ENCODE results near the gene TBXAS1. TPM values are rescaled to one million over a fixed set of nuclear protein-coding genes. Genes with fewer than 3 reads are reported as not detected.
A peak's percentile ranks its signal among the peaks of the same experiment; 100 is the strongest.

Gene TBXAS1
- total RNA-seq, 2 donors from 2014 or later: 12.0 to 17.0 TPM

GRCh38 chr7:139848274-139848673 lies 19.2 kb downstream of the TBXAS1 start:
- Histone ChIP-seq H3K9ac (ENCODE audit: low read depth in 2 of 2, low read length in 2 of 2) (no peak overlapping the region), H3K36me3 (no peaks in the 10 kb centered on the region), H3K27me3 (no peaks in the 10 kb centered on the region), H3K27ac (no peak overlapping the region), H3K9me3 (no peaks in the 10 kb centered on the region), H3K4me1 (peaks cover 4% of the 10 kb centered on the region), H3K4me3 (no peak overlapping the region)
- TF ChIP-seq CTCF (IDR thresholded peaks at IDR 0.05): no peak
- no peak for DNase-seq
- intact Hi-C loops (cut with DNase I): no loop called here

- Histone ChIP-seq H3K27ac (no peak overlapping the region), H3K4me1 (peaks cover 8% of the 10 kb centered on the region), H3K27me3 (no peaks in the 10 kb centered on the region), H3K4me3 (no peak overlapping the region), H3K36me3 (no peaks in the 10 kb centered on the region), H3K9ac (ENCODE audit: low read depth in 2 of 2, low read length in 2 of 2) (no peak overlapping the region), H3K9me3 (no peaks in the 10 kb centered on the region)
- no peak for DNase-seq
- TF ChIP-seq CTCF (IDR thresholded peaks at IDR 0.05): no peak
- intact Hi-C loops (cut with DNase I): no loop called here
Measured at GRCh38 chr7:139850906-139851305, 21.8 kb downstream of the TBXAS1 start.

- Histone ChIP-seq H3K27ac (no peak overlapping the region), H3K9me3 (no peaks in the 10 kb centered on the region), H3K4me3 (no peak overlapping the region), H3K9ac (ENCODE audit: low read depth in 2 of 2, low read length in 2 of 2) (no peak overlapping the region), H3K27me3 (no peaks in the 10 kb centered on the region), H3K36me3 (no peaks in the 10 kb centered on the region), H3K4me1 (peaks cover 8% of the 10 kb centered on the region)
- DNase-seq: peak; percentile 7
- intact Hi-C loops (cut with DNase I): no loop called here
- no peak for TF ChIP-seq CTCF (IDR thresholded peaks at IDR 0.05)
Measured at GRCh38 chr7:139851770-139852481, 22.9 kb downstream of the TBXAS1 start.

GRCh38 chr7:139852482-139852845 lies 23.4 kb downstream of the TBXAS1 start:
- TF ChIP-seq CTCF (IDR thresholded peaks at IDR 0.05): no peak
- DNase-seq: no peak
- Histone ChIP-seq H3K9me3 (no peaks in the 10 kb centered on the region), H3K4me1 (peaks cover 8% of the 10 kb centered on the region), H3K9ac (ENCODE audit: low read depth in 2 of 2, low read length in 2 of 2) (no peak overlapping the region), H3K27me3 (no peaks in the 10 kb centered on the region), H3K36me3 (no peaks in the 10 kb centered on the region), H3K27ac (no peak overlapping the region), H3K4me3 (no peak overlapping the region)
- intact Hi-C loops (cut with DNase I): no loop called here

- DNase-seq: peak; percentile 18
- Histone ChIP-seq H3K4me1 (peaks cover 8% of the 10 kb centered on the region), H3K36me3 (no peaks in the 10 kb centered on the region), H3K4me3 (no peak overlapping the region), H3K27ac (peak overlapping the region; percentile 45), H3K27me3 (no peaks in the 10 kb centered on the region), H3K9me3 (no peaks in the 10 kb centered on the region), H3K9ac (ENCODE audit: low read depth in 2 of 2, low read length in 2 of 2) (no peak overlapping the region)
- no peak for TF ChIP-seq CTCF (IDR thresholded peaks at IDR 0.05)
- intact Hi-C loops (cut with DNase I): no loop called here
Measured at GRCh38 chr7:139853506-139854123, 24.6 kb downstream of the TBXAS1 start.
